ENCODE results near the gene ZNF304. TPM values are rescaled to one million over a fixed set of nuclear protein-coding genes. Genes with fewer than 3 reads are reported as not detected.
A peak's percentile ranks its signal among the peaks of the same experiment; 100 is the strongest.

ZNF304 gene
- total and polyA plus RNA-seq, 2 experiments from 2014 or later: 3.5 to 12.4 TPM

GRCh38 chr19:57406516-57407123 is 55.5 kb downstream of the ZNF304 start:
- H3K4me1 ChIP-seq (ENCODE audit: insufficient read depth): no peaks in the 10 kb centered on the region
- no peaks in the 10 kb centered on the region for H3K36me3 ChIP-seq (ENCODE audit: insufficient read depth)
- H3K27ac ChIP-seq (ENCODE audit: low read depth): no peak overlapping the region
- no peaks in the 10 kb centered on the region for H4K20me1 ChIP-seq (replicated peaks; ENCODE audit: insufficient read depth)
- H2AFZ ChIP-seq: peak overlapping the region; percentile 57; the same call in 1 of the 2 replicates
- no peaks in the 10 kb centered on the region for H3F3A ChIP-seq (replicated peaks; ENCODE audit: low read depth)
- H3K9me2 ChIP-seq (ENCODE audit: insufficient read depth): no peaks in the 10 kb centered on the region
- peaks cover 2% of the 10 kb centered on the region; the same call in 2 of the 3 replicates for H3K4me1 Mint-ChIP-seq
- peaks cover 5% of the 10 kb centered on the region for H3K79me2 ChIP-seq (replicated peaks; ENCODE audit: insufficient read depth)
- peak; percentile 86 for ATAC-seq
- peaks cover 7% of the 10 kb centered on the region for H3K36me3 Mint-ChIP-seq (ENCODE audit: low read depth)
- H3K4me3 Mint-ChIP-seq: no peak overlapping the region; the same call in 2 of the 3 replicates
- H3K27ac Mint-ChIP-seq: no peak overlapping the region
- peaks cover 11% of the 10 kb centered on the region for H3K27me3 Mint-ChIP-seq (ENCODE audit: insufficient read depth, low read depth, poor library complexity)
- TF ChIP-seq ZNF331 (CRISPR knock-in tag; IDR thresholded peaks at IDR 0.05; ENCODE audit: low read depth) (no peak), ETS1 (IDR thresholded peaks at IDR 0.05) (no peak), CREB1 (CRISPR knock-in tag; IDR thresholded peaks at IDR 0.05; ENCODE audit: low read depth) (no peak), POLR2AphosphoS5 (IDR thresholded peaks at IDR 0.05; ENCODE audit: low read depth) (no peak)
- TF ChIP-seq, protein P1, sequence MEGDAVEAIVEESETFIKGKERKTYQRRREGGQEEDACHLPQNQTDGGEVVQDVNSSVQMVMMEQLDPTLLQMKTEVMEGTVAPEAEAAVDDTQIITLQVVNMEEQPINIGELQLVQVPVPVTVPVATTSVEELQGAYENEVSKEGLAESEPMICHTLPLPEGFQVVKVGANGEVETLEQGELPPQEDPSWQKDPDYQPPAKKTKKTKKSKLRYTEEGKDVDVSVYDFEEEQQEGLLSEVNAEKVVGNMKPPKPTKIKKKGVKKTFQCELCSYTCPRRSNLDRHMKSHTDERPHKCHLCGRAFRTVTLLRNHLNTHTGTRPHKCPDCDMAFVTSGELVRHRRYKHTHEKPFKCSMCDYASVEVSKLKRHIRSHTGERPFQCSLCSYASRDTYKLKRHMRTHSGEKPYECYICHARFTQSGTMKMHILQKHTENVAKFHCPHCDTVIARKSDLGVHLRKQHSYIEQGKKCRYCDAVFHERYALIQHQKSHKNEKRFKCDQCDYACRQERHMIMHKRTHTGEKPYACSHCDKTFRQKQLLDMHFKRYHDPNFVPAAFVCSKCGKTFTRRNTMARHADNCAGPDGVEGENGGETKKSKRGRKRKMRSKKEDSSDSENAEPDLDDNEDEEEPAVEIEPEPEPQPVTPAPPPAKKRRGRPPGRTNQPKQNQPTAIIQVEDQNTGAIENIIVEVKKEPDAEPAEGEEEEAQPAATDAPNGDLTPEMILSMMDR (conservative IDR thresholded peaks at IDR 0.05; ENCODE audit: low read depth in 2 of 2): peak; percentile 90 to 92
- peaks cover 20% of the 10 kb centered on the region for H3K9me3 Mint-ChIP-seq
- no peak overlapping the region for H3K4me2 ChIP-seq
- DNase-seq (ENCODE audit: low spot score): peak; percentile 93
- H3K4me3 ChIP-seq: no peak overlapping the region
- H3K27me3 ChIP-seq (ENCODE audit: insufficient read depth): no peaks in the 10 kb centered on the region

Other genes with a start within 250 kb of the ZNF304 start
- not detected in 2 replicates for gene USP29, start 231.3 kb upstream of the ZNF304 start, total RNA-seq (2014; rRNA removed; shearing (Covaris generic))
- gene USP29, start 231.3 kb upstream of the ZNF304 start, polyA plus RNA-seq (2016; fragmentation: Nextera tagmentation; extraction: Ambion mirVana): not detected in 2 replicates
- gene ZIM3, start 206.1 kb upstream of the ZNF304 start, total RNA-seq (2014; rRNA removed; shearing (Covaris generic)): not detected in 2 replicates
- not detected in 2 replicates for gene ZIM3, start 206.1 kb upstream of the ZNF304 start, polyA plus RNA-seq (2016; fragmentation: Nextera tagmentation; extraction: Ambion mirVana)
- not detected in 2 replicates for gene DUXA, start 183.8 kb upstream of the ZNF304 start, total RNA-seq (2014; rRNA removed; shearing (Covaris generic))
- gene DUXA, start 183.8 kb upstream of the ZNF304 start, polyA plus RNA-seq (2016; fragmentation: Nextera tagmentation; extraction: Ambion mirVana): not detected in 2 replicates
- gene ZNF264, start 159.8 kb upstream of the ZNF304 start, total RNA-seq (2014; rRNA removed; shearing (Covaris generic)): 15.5 and 25.9 TPM in 2 replicates
- 3.4 and 4.0 TPM in 2 replicates for gene ZNF264, start 159.8 kb upstream of the ZNF304 start, polyA plus RNA-seq (2016; fragmentation: Nextera tagmentation; extraction: Ambion mirVana)
- 2.4 and 6.7 TPM in 2 replicates for gene AURKC, start 120.2 kb upstream of the ZNF304 start, total RNA-seq (2014; rRNA removed; shearing (Covaris generic))
- gene AURKC, start 120.2 kb upstream of the ZNF304 start, polyA plus RNA-seq (2016; fragmentation: Nextera tagmentation; extraction: Ambion mirVana): 3.2 and 4.9 TPM in 2 replicates
- gene ZNF805, start 110.6 kb upstream of the ZNF304 start, total RNA-seq (2014; rRNA removed; shearing (Covaris generic)): 18.5 and 19.0 TPM in 2 replicates
- 1.3 and 1.7 TPM in 2 replicates for gene ZNF805, start 110.6 kb upstream of the ZNF304 start, polyA plus RNA-seq (2016; fragmentation: Nextera tagmentation; extraction: Ambion mirVana)
- gene ZNF460, start 70.8 kb upstream of the ZNF304 start, total RNA-seq (2014; rRNA removed; shearing (Covaris generic)): 79.6 and 81.7 TPM in 2 replicates
- 3.0 and 3.4 TPM in 2 replicates for gene ZNF460, start 70.8 kb upstream of the ZNF304 start, polyA plus RNA-seq (2016; fragmentation: Nextera tagmentation; extraction: Ambion mirVana)
- 10.3 and 12.6 TPM in 2 replicates for gene ZNF543, start 30.8 kb upstream of the ZNF304 start, total RNA-seq (2014; rRNA removed; shearing (Covaris generic))
- 2.4 and 3.1 TPM in 2 replicates for gene ZNF543, start 30.8 kb upstream of the ZNF304 start, polyA plus RNA-seq (2016; fragmentation: Nextera tagmentation; extraction: Ambion mirVana)
- 17.1 and 24.1 TPM in 2 replicates for gene TRAPPC2B, start 12.3 kb downstream of the ZNF304 start, total RNA-seq (2014; rRNA removed; shearing (Covaris generic))
- 55.2 and 60.5 TPM in 2 replicates for gene TRAPPC2B, start 12.3 kb downstream of the ZNF304 start, polyA plus RNA-seq (2016; fragmentation: Nextera tagmentation; extraction: Ambion mirVana)
- 4.9 and 5.1 TPM in 2 replicates for gene ZNF547, start 12.3 kb downstream of the ZNF304 start, total RNA-seq (2014; rRNA removed; shearing (Covaris generic))
- gene ZNF547, start 12.3 kb downstream of the ZNF304 start, polyA plus RNA-seq (2016; fragmentation: Nextera tagmentation; extraction: Ambion mirVana): 0.71 and 1.1 TPM in 2 replicates
- gene ZNF548, start 38.6 kb downstream of the ZNF304 start, total RNA-seq (2014; rRNA removed; shearing (Covaris generic)): 7.4 and 9.8 TPM in 2 replicates
- gene ZNF548, start 38.6 kb downstream of the ZNF304 start, polyA plus RNA-seq (2016; fragmentation: Nextera tagmentation; extraction: Ambion mirVana): 1.9 and 2.4 TPM in 2 replicates
- gene ZNF17, start 59.9 kb downstream of the ZNF304 start, total RNA-seq (2014; rRNA removed; shearing (Covaris generic)): 10.7 and 15.0 TPM in 2 replicates
- gene ZNF17, start 59.9 kb downstream of the ZNF304 start, polyA plus RNA-seq (2016; fragmentation: Nextera tagmentation; extraction: Ambion mirVana): 1.1 and 2.6 TPM in 2 replicates
- gene ZNF749, start 84.1 kb downstream of the ZNF304 start, total RNA-seq (2014; rRNA removed; shearing (Covaris generic)): 19.5 and 26.4 TPM in 2 replicates
- gene ZNF749, start 84.1 kb downstream of the ZNF304 start, polyA plus RNA-seq (2016; fragmentation: Nextera tagmentation; extraction: Ambion mirVana): 30.1 and 30.9 TPM in 2 replicates
- 1.5 and 2.7 TPM in 2 replicates for gene VN1R1, start 105.9 kb downstream of the ZNF304 start, total RNA-seq (2014; rRNA removed; shearing (Covaris generic))
- 0.54 and 1.2 TPM in 2 replicates for gene VN1R1, start 105.9 kb downstream of the ZNF304 start, polyA plus RNA-seq (2016; fragmentation: Nextera tagmentation; extraction: Ambion mirVana)
- gene ZNF772, start 126.3 kb downstream of the ZNF304 start, total RNA-seq (2014; rRNA removed; shearing (Covaris generic)): 27.7 and 28.0 TPM in 2 replicates
- gene ZNF772, start 126.3 kb downstream of the ZNF304 start, polyA plus RNA-seq (2016; fragmentation: Nextera tagmentation; extraction: Ambion mirVana): 2.5 and 3.5 TPM in 2 replicates
- gene ZNF419, start 136.5 kb downstream of the ZNF304 start, total RNA-seq (2014; rRNA removed; shearing (Covaris generic)): 11.0 and 22.4 TPM in 2 replicates
- gene ZNF419, start 136.5 kb downstream of the ZNF304 start, polyA plus RNA-seq (2016; fragmentation: Nextera tagmentation; extraction: Ambion mirVana): 4.7 and 5.4 TPM in 2 replicates
- gene ZNF773, start 148.7 kb downstream of the ZNF304 start, total RNA-seq (2014; rRNA removed; shearing (Covaris generic)): 3.8 and 12.9 TPM in 2 replicates
- 4.1 and 4.2 TPM in 2 replicates for gene ZNF773, start 148.7 kb downstream of the ZNF304 start, polyA plus RNA-seq (2016; fragmentation: Nextera tagmentation; extraction: Ambion mirVana)
- 10.2 and 11.6 TPM in 2 replicates for gene ZNF549, start 176.1 kb downstream of the ZNF304 start, total RNA-seq (2014; rRNA removed; shearing (Covaris generic))
- gene ZNF549, start 176.1 kb downstream of the ZNF304 start, polyA plus RNA-seq (2016; fragmentation: Nextera tagmentation; extraction: Ambion mirVana): 3.5 and 4.3 TPM in 2 replicates
- gene ZNF550, start 208.6 kb downstream of the ZNF304 start, total RNA-seq (2014; rRNA removed; shearing (Covaris generic)): 13.1 and 14.7 TPM in 2 replicates
- gene ZNF550, start 208.6 kb downstream of the ZNF304 start, polyA plus RNA-seq (2016; fragmentation: Nextera tagmentation; extraction: Ambion mirVana): 4.6 and 5.7 TPM in 2 replicates
- gene ZNF416, start 227.6 kb downstream of the ZNF304 start, total RNA-seq (2014; rRNA removed; shearing (Covaris generic)): 8.6 and 11.9 TPM in 2 replicates
- 3.3 and 4.3 TPM in 2 replicates for gene ZNF416, start 227.6 kb downstream of the ZNF304 start, polyA plus RNA-seq (2016; fragmentation: Nextera tagmentation; extraction: Ambion mirVana)
- gene ZIK1, start 232.9 kb downstream of the ZNF304 start, total RNA-seq (2014; rRNA removed; shearing (Covaris generic)): 33.9 and 40.5 TPM in 2 replicates
- gene ZIK1, start 232.9 kb downstream of the ZNF304 start, polyA plus RNA-seq (2016; fragmentation: Nextera tagmentation; extraction: Ambion mirVana): 7.7 and 10.3 TPM in 2 replicates
- 8.4 and 11.2 TPM in 2 replicates for gene ZNF530, start 248.6 kb downstream of the ZNF304 start, total RNA-seq (2014; rRNA removed; shearing (Covaris generic))
- gene ZNF530, start 248.6 kb downstream of the ZNF304 start, polyA plus RNA-seq (2016; fragmentation: Nextera tagmentation; extraction: Ambion mirVana): 3.3 and 4.4 TPM in 2 replicates

Measured in GM23338 (cell line).